ENCODE measurements around the gene KLHL14. TPM values are rescaled to one million over a fixed set of nuclear protein-coding genes. Genes with fewer than 3 reads are reported as not detected.

Gene KLHL14
- total RNA-seq, 1 donor from 2014 or later = 0.11 TPM

DNA sequence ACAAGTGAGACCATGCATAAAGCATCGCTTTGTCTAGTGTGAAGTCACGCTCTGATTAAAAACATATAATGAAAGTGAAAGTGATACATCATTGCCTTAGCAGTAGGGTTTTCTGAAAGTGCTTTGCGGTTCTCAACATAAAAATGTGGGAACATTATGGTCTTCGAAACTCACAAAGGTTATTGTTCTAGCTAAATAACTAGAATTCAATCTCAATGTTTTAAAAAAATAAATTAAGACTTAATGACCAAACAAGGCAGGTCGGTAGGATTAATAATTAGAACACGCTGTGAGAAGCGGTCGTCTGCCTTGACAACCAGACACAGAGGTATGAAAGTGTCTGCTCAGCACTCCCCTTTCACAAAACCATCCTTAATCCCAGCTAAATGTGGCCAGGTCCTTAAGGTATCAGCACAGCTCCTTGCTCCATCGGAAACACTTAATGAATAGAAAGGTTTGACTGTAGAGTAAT is 42.2 kb downstream of the KLHL14 start:
- intact Hi-C loops (cut with DNase I) = no loop called here
- DNase-seq (ENCODE audit: low spot score) = no peak

DNA sequence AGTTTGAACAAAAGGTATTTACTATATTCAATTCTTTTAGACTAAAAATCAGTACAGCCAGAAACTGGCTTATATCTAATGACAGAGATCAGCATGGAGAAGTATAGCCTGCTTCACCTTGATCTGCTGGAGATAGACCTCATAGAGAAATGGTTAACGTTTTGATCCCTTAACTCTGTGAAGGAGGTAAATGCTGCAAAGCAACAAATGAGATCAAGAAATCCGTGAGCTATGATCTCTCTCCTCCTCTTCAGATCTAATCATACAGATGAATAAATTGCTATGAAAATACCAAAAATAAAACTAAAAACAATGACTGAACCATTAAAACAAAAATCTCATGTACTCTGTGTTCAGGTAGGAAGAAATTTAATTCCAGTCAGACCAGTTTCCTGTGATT is 42.8 kb downstream of the KLHL14 start:
- intact Hi-C loops (cut with DNase I) = no loop called here
- DNase-seq (ENCODE audit: low spot score) = no peak

DNA sequence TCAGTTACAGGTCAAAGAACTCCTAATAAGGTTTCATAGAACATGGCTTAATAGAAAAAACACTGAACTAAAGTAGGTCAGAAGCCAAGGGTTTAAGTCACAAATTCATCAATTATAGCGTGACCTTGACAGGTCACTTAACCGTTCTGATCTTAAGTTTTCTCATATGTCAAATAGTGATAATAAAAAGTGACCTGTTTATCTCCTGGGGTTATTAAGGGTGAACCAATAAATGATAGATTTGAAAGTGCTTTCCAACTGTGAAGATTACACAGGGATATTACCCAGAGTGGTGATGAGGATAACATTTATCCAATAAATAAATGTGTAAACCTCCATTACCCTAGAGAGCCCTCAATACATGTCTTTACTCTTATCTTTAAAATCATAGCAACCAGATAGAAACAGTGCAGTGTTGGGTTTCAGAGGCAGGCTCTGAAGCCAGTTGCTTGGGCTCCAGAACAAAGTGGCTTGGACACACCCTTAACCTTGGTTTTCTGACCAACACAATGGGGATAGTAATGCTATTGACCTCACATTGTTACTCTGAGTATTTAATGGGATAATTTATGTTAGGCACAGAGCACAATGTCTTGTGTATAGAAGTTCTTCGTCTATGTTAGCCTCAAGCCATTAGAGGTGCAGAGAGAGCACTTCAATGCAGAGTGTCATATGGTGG is 48.6 kb downstream of the KLHL14 start:
- no peak for DNase-seq (ENCODE audit: low spot score)
- intact Hi-C loops (cut with DNase I) = no loop called here

DNA sequence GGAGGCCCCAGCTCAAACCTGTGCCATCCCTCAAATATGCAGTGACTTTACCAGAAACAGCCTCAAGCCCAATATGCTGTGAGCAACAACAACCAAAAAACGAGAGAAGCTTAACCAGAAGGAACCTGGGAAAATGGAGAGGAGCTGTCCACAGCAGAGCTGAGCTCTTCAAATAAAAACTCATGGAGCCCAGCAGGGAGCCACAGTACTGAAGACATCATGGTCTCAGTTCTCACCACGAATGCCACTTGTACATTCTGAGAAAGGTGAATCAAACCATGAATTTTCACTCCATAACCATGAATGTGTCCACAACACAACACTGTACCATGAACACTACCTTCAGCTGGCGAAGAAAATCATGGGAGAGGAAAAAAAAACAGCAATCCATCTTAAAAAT is 50.5 kb downstream of the KLHL14 start:
- intact Hi-C loops (cut with DNase I) = no loop called here
- no peak for DNase-seq (ENCODE audit: low spot score)

DNA sequence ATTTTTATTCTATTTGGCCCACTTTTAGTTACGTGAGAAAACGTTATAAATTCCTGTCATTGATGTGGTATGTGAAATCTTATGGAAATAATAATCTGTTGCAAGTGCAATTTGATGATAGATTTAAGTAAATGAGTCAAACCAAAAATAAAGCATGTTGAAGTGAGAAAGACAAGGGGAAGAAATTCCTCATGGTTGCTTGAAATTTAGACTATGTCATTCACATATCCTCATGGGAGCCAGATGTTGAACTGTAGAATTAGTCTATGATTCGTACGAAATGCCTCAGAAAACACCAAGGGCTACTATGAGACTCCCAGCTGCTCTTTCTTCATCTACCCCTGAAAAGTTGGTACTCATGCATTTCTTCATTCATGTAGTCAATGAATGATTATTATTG is 55.7 kb downstream of the KLHL14 start:
- intact Hi-C loops (cut with DNase I) = loop anchor here (10.0 kb wide), 1 partner anchor 218 kb away; no protein-coding TSS in a partner anchor

DNA sequence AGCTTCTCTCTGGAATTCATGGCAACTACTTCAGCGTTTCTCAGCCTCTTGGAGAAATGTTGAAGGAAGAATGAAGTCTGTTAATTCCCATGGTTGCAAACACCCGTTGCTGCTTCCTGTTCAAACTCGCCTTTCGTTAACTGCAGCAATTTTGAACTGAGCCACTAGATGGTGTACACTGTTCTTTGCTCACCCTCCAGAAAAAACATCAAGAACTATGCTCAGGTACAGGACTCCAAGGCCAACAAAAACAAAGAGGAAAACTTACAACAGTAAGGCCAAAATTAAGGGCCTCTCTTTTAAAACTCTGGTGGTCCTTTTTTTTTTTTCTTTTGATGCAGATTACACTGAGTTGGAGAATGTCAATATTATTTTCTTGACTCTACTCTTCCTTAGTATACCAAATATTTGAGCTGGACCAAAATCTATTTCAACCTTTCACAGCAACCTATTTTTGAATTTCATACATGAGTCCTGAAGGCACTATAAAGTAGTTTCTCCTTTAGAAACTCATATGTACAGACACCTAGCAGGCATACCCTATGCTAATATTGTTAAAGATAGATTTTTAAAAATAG is 58.2 kb downstream of the KLHL14 start:
- intact Hi-C loops (cut with DNase I) = loop anchor here (10.0 kb wide), 1 partner anchor 220 kb away; no protein-coding TSS in a partner anchor
- DNase-seq (ENCODE audit: low spot score) = no peak

More for the DNA sequence above, 55.7 kb downstream of the KLHL14 start:
- DNase-seq (ENCODE audit: low spot score) = no peak

DNA sequence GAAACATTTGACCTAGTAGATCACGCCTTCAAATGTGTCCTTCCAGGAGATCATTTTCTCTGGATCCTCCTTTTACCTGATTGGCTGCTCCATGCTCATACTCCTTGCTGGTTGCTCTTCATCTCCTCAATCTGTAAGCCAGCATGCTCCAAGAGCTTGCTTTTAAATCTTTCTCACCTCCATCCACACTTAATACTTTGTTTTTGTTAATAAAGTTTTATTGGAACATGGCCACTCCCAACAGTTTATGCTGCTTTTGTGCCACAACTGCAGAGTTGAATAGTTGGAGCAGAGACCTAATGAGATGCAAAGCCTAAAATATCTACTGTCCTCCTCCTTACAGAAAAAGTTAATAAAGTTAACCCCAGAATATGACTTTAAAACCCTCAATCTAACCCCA is 60.0 kb downstream of the KLHL14 start:
- intact Hi-C loops (cut with DNase I) = loop anchor here (10.0 kb wide), 1 partner anchor 222 kb away; no protein-coding TSS in a partner anchor
- DNase-seq (ENCODE audit: low spot score) = no peak

DNA sequence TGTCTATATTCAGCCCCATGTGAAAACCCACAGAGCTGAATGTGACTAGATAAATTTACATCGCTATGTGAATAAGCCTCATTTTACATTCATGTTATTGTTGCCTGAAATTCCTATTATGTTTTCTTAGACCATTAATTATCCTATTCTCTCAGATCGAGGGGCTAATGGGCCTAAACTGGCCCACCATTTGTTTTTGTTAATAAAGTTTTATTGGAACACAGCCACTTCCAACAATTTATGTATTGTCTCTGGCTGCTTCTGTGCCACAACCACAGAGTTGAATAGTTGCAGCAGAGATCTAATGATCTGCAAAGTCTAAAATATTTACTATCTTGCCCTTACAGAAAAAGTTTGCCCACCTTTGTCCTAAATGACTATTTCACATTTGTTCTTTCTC is 61.0 kb downstream of the KLHL14 start:
- DNase-seq (ENCODE audit: low spot score) = no peak
- intact Hi-C loops (cut with DNase I) = loop anchor here (10.0 kb wide), 1 partner anchor 223 kb away; no protein-coding TSS in a partner anchor

DNA sequence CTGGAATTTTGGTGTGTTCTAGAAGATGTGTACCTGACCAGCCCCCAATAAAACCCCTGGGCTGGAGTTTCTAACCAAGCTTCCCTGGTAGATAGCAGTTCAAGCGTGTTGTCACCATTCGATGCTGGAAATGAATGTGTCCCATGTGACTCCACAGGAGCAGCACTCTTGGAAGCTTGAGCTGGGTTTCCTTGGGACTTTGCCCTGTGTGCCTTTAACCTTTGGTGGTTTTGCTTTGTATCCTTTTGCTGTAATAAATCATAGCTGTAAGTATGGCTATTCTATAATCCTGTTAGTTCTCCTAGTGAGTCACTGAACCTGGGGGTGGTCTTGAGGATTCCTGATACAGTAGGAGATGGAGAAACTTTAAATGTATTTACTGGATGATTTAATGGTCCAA is 65.2 kb downstream of the KLHL14 start:
- no peak for DNase-seq (ENCODE audit: low spot score)
- intact Hi-C loops (cut with DNase I) = no loop called here

DNA sequence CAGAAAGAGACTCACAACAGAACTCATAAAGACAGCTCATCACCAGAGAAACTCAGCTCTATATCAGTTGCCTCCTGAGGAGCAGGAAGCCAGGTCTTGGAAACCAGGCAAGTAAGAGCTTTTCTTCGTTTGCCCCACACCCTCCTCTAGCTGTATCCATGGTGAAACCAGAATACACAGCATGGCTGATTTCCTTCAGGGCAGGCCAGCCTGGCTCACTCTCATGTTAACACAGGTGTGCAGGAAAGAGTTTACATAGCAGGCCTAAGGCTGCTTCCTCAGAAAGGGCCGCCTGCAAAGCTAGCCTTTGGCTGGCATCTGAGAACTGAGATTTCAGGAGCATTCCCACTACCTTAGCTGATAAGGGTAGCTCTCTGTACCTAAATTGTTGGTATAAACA is 65.7 kb downstream of the KLHL14 start:
- DNase-seq (ENCODE audit: low spot score) = no peak
- intact Hi-C loops (cut with DNase I) = no loop called here

DNA sequence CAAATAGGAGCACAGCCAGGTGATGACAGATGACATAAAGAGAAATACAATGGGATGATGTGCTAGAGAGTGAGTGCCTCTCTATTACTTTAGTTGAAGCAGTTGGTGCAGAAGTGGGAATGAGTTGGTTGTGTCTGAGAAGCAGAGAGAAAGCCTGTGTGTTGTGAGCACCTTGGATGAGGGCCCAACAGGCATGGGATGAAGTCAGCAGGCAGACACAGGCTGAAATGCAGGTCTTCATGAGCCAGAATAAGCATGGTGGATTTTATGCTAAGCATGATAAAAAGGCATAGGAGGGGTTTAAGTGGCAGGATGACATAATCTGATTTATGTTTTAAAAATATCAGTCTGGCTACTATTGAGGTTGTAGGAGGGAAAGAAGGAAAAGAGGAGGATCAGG is 71.5 kb downstream of the KLHL14 start:
- intact Hi-C loops (cut with DNase I) = no loop called here

DNA sequence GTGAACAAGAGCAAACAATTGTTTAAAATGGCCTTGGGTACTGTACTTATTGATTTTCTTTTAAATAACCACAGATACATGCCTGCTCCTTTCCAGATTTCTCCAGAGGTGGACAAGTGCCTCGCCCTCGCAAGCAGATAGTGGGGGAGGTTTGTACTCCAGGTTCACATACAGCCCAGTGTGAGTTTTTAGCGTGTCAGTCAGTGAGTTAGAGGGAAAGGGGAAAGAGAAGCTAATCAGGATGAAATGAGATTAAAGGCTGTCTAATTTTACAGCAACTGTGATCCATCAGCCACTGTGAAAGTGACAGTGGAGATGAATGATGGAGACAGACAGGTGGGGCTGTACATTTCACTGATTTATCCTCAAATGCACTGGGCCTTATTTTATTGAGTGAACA is 74.7 kb downstream of the KLHL14 start:
- DNase-seq (ENCODE audit: low spot score) = no peak
- intact Hi-C loops (cut with DNase I) = no loop called here

More for the DNA sequence above, 71.5 kb downstream of the KLHL14 start:
- DNase-seq (ENCODE audit: low spot score) = no peak

DNA sequence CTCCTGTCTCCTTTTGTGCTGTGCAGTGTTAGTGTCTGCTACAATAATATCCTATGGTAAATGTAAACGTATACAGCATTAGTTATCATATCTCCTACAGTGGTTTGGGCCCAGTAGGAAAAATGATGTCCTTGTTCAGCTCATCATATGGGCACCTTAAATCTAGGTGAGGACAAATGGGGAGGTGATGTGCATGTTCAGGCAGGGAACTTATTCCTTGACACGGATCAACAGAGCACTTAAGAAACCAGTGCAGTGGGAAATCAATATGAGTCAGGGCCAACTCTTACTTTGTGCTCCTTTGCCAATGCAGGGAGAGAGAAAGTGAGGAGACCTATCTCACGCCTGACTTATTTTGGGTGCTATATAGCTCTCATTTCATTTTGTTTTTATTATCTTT is 76.4 kb downstream of the KLHL14 start:
- intact Hi-C loops (cut with DNase I) = no loop called here
- DNase-seq (ENCODE audit: low spot score) = no peak

DNA sequence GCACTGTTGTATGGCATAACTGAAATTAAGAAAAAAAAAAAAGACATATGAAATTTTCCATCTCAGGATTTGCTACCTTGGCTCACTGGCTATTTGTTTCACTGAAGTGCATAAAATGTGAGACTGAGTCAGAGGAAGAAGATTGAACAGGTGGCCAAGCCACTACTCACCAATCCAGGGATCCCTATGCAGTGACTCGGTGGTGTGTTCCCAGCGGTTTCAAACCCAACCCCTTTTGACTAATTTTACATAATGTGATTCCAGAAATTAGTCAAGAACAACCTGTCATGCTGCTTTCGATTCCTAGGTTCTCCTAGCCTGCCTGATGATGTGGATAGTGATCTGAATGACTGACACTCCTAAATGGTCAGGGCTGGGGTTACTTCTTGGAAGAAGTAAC is 77.3 kb downstream of the KLHL14 start:
- intact Hi-C loops (cut with DNase I) = no loop called here

DNA sequence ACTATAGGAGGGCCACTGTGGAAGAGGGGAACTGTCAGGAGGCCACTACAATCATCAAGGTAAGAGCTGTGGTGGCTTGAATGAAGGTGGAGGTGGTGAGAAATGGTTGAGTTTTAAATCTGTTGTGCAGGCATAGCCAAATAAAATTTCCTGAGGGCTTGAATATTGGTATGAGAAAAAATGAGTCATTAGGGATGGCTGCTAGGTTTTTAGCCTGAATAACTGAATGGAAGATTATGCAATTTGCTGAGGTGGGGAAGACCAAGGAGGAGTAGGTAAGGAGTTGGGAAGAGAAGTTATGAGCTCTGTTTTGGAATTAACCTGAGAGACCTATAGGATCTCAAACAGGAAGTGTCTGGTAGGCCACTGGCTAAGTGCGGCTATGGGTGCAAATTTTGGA is 84.0 kb downstream of the KLHL14 start:
- no peak for DNase-seq (ENCODE audit: low spot score)
- intact Hi-C loops (cut with DNase I) = no loop called here

More for the DNA sequence above, 77.3 kb downstream of the KLHL14 start:
- DNase-seq (ENCODE audit: low spot score) = no peak

DNA sequence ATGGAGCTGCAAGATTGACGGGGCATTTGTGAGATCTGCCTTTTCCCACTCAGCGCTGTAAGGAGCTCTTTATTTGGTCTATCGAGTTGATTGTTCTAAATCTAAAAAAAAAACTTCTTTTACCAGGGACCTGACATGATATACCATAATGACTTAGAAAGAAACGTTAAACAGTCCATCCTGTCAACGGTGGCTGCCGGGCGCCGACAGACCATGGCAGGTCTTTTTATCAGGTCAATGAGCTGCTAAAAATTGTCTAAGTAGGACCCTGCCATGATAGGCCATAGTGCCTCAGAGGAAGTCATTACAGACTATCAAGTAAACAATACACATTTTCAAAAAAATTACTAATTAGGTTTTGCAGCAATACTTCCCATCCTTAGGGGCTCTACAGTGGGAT is 87.9 kb downstream of the KLHL14 start:
- intact Hi-C loops (cut with DNase I) = no loop called here
- DNase-seq (ENCODE audit: low spot score) = no peak

DNA sequence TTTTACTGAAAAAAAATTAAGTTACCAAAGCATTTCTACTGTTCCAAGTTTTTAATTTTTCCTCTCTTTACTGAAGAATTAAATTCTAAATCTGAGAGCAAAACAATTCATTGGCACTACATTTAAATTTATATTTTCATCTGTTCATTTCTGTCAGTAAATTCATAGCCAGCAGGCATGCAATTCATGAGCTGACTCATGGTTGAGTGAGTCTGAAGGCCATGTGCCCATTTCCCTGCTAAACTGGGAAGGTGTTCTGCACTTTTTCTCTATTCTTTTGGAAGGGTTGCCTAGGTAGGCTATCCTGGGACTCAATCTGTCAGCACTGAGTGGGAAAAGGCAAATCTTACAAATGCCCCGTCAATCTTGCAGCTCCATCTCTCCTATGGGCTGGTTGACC is 88.7 kb downstream of the KLHL14 start:
- intact Hi-C loops (cut with DNase I) = no loop called here
- no peak for DNase-seq (ENCODE audit: low spot score)

DNA sequence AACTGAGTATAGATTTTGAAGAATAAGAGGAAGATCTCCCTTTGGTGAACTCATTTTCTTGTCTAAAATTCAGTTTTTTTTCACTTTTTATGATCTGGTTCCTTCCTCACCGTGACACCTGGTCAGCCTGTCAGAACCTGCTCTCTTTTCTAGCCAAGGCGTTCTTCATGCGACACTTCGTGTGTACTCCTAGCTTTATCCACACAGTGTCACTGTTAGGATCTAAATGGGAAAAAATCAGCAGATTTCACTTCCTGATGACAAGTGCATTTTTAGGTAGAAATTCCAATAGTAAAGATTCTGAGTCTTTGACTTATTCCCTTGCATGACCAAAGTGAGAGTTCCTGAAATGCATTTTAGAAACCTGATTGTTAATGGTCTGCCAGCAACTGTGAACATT is 89.8 kb downstream of the KLHL14 start:
- DNase-seq (ENCODE audit: low spot score) = no peak
- intact Hi-C loops (cut with DNase I) = no loop called here

DNA sequence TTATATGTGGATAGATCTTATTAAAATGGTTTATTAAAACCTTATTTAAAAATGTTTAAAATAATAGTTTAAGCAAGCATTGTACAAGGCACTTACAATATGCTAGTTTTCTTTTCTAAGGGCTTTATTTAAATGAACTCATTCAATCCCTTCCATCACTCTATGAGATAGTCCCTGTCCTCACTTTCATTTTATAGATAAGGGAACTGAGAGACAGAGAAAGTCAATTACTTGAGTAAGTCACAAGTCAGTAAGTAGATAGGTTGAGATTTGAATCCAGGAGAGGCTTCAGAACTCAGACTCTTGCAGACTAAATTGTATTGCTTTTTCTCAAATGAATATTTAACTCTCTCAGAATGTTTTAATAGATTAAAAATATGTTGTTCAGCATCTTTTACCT is 95.2 kb downstream of the KLHL14 start:
- intact Hi-C loops (cut with DNase I) = no loop called here
- no peak for DNase-seq (ENCODE audit: low spot score)

DNA sequence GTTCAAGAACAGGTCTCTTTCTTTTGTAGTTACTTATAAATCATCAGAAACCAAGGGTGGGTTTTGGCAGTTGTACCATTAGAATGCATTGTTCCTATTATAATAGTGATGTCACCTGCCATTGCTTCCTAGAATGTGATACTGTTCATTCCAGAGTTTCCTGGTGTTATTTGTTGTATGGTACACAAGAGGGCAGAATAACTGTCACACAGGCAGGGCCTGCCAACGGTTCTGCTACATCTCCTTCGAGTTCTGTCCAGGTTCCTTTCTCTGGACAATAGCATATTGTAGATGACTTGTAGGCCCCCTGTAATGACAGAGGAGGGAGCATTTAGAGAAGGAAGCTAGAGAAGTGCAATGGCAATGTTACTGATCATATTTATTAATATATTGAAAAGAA is 98.3 kb downstream of the KLHL14 start:
- intact Hi-C loops (cut with DNase I) = no loop called here
- DNase-seq (ENCODE audit: low spot score) = no peak

DNA sequence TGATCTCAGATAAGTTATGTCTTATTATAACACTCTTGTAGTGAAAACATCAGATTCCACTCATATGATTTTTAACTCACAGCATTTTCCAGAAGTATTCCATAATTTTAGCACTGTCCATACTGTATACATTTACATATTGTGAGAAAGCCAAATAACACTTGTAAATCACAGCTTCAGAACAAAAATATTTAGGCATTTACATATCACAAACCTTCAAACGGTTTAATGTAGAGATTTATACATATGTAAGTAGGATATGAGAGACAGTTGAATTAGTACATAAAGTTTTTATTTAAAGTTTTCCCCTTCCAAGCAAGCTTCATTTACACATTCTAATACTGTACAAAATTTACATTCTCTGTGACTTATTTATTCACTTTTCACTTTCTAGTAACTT is 100.4 kb downstream of the KLHL14 start:
- intact Hi-C loops (cut with DNase I) = no loop called here

More for the DNA sequence above, 100.4 kb downstream of the KLHL14 start:
- no peak for DNase-seq (ENCODE audit: low spot score)
